ENCODE measurements around the gene STAC3.
A peak's percentile ranks its signal among the peaks of the same experiment; 100 is the strongest.

The STAC3 gene

DNA sequence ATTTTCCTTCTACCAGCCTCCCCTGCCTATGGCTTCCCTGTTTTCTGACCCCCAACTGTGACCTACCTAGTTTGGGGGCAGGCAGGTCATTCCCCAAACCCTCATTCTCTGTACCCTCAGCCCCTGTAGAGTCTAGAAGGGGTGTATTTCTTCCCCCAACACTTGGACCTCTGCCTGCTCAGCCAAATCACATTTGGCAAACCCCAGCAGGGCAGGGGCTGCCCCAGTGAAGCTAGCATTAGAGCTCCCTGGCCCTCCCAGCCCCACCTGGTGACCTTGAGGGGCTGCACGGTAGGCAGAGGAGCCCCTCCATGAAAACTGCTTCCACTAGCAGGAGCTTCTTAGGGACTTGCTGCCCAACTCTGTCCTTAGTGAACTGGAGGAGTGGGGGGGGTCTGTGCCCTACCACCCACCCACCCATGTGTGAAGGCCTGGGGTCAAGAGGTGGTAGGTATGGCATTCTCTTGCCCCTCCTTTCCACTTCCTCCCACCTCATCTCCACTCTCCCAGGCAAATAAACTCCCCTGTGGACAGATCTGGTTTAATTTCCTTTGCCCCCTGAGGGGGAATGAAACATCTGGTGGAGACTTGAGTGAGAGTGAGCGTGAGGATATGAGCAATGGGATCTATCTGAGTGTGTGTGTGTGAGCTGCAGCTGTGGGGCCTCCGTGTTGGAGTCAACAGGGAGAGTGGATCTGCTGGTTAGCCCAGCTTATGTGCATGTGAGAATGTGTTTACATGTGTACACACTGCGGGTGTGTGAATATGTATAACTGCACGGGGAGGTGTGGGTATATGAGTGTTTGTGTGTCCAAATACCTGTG is 32.7 kb downstream of the STAC3 start:
- 41% methylated on average over 5 of the region's 5 CpGs for WGBS
- Histone ChIP-seq H4K8ac (ENCODE audit: low read length) (no peak overlapping the region), H2BK15ac (ENCODE audit: low read depth, poor library complexity, severe bottlenecking) (no peak overlapping the region)

DNA sequence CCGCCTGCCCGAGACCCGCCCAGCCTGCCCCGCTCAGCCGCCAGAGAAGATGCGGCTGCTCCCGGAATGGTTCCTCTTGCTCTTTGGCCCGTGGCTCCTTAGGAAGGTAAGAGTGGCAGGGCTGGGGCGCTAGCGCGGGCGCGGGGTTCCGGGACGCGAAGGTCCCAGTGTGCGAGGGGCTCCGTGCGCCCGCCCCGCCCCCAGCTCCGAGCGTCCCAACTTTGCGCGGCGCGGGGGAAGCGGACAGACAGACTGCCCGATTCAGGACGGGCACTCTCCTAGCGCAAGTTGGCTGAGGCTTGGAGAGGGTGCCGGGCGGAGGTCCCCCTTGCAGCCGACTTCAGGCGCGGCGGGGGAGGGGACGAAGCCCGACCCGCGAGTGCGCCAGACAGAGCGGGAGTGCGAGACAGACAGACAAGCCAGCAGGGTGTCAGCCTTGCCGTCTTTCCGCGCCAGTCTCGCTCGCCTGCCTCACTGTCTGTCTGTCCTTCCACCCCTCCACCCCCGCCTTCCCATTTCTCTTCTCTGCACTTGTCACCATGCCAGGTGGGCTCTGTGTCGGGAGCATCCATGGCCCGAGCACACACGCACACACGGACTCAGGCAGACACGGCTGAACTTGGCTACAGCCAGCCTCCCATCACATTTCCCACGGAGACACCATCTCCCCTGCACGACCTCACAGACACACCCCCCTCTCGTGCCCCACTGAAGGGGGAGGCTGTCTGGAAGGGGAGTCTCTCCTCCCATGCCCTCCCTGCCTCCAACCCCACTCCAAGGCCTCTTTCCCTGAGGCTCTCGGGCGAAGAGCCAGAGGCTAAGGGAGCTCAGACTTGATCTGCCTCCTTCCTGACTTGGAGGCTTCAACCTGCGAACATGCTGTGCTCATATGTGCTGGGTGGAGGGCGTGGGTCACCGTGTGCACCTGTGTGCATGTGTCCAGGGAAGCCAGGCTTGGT is 33.8 kb downstream of the STAC3 start:
- Histone ChIP-seq H2BK15ac (ENCODE audit: low read depth, poor library complexity, severe bottlenecking) (no peak overlapping the region), H4K91ac (ENCODE audit: low read length) (no peak overlapping the region), H2AFZ (ENCODE audit: low read depth, low read length) (peak overlapping the region; percentile 15), H3K36me3 (ENCODE audit: control insufficient read depth in 1 of 2, insufficient read depth in 2 of 2, low read depth in 1 of 2, low read length in 2 of 2) (peaks cover 16 to 18% of the 10 kb centered on the region in 2 experiments), H2BK120ac (ENCODE audit: low read depth, low read length) (no peak overlapping the region), H3K18ac (ENCODE audit: low read depth in 1 of 2, low read length in 2 of 2) (peak overlapping the region in 1 of 2 experiments; percentile 56), H3K4ac (ENCODE audit: low read depth in 1 of 2, low read length in 2 of 2) (no peak overlapping the region), H4K8ac (ENCODE audit: low read length) (no peak overlapping the region), H3K4me1 (ENCODE audit: control insufficient read depth, insufficient read depth, low read depth, low read length) (peaks cover 38% of the 10 kb centered on the region), H3K4me3 (ENCODE audit: insufficient read depth in 1 of 2, low read depth in 1 of 2, low read length in 2 of 2) (peak overlapping the region; percentile 26 to 75), H2AK5ac (ENCODE audit: low read length, severe bottlenecking) (no peak overlapping the region), H2BK5ac (ENCODE audit: low read depth, low read length, poor library complexity, severe bottlenecking) (no peak overlapping the region), H3K14ac (ENCODE audit: low read length in 2 of 2) (no peak overlapping the region), H3K9me3 (ENCODE audit: control insufficient read depth, low read length) (no peaks in the 10 kb centered on the region), H3K4me2 (ENCODE audit: low read length, poor library complexity, severe bottlenecking) (peak overlapping the region; percentile 82), H3K27ac (ENCODE audit: low read length, poor library complexity, severe bottlenecking) (no peak overlapping the region), H2BK12ac (ENCODE audit: low read length in 2 of 2) (peak overlapping the region in 1 of 2 experiments; percentile 1), H3K79me1 (replicated peaks; ENCODE audit: low read length, poor library complexity, severe bottlenecking) (no peaks in the 10 kb centered on the region), H3K9ac (ENCODE audit: low read length) (peak overlapping the region; percentile 59), H3K27me3 (ENCODE audit: control insufficient read depth in 1 of 2, insufficient read depth in 1 of 2, low read length in 2 of 2) (peaks cover 21 to 70% of the 10 kb centered on the region in 2 experiments), H3K23ac (ENCODE audit: low read length in 2 of 2) (peak overlapping the region in 1 of 2 experiments; percentile 34)
- WGBS: 6% methylated on average over 58 of the region's 63 CpGs
- DNase-seq: no peak

More for the DNA sequence above, 32.7 kb downstream of the STAC3 start:
- Histone ChIP-seq H3K27me3 (ENCODE audit: control insufficient read depth in 1 of 2, insufficient read depth in 1 of 2, low read length in 2 of 2) (peaks cover 31 to 80% of the 10 kb centered on the region in 2 experiments), H3K27ac (ENCODE audit: low read length, poor library complexity, severe bottlenecking) (no peak overlapping the region), H3K23ac (ENCODE audit: low read length in 2 of 2) (no peak overlapping the region), H3K18ac (ENCODE audit: low read depth in 1 of 2, low read length in 2 of 2) (no peak overlapping the region), H3K79me1 (replicated peaks; ENCODE audit: low read length, poor library complexity, severe bottlenecking) (no peaks in the 10 kb centered on the region), H3K9me3 (ENCODE audit: control insufficient read depth, low read length) (no peaks in the 10 kb centered on the region), H2BK120ac (ENCODE audit: low read depth, low read length) (no peak overlapping the region), H2AFZ (ENCODE audit: low read depth, low read length) (no peak overlapping the region), H2BK5ac (ENCODE audit: low read depth, low read length, poor library complexity, severe bottlenecking) (no peak overlapping the region), H3K9ac (ENCODE audit: low read length) (no peak overlapping the region), H3K4ac (ENCODE audit: low read depth in 1 of 2, low read length in 2 of 2) (no peak overlapping the region), H3K36me3 (ENCODE audit: control insufficient read depth in 1 of 2, insufficient read depth in 2 of 2, low read depth in 1 of 2, low read length in 2 of 2) (peaks cover 7 to 10% of the 10 kb centered on the region in 2 experiments), H2BK12ac (ENCODE audit: low read length in 2 of 2) (no peak overlapping the region), H4K91ac (ENCODE audit: low read length) (no peak overlapping the region), H3K4me3 (ENCODE audit: insufficient read depth in 1 of 2, low read depth in 1 of 2, low read length in 2 of 2) (peak overlapping the region in 1 of 2 experiments; percentile 20), H2AK5ac (ENCODE audit: low read length, severe bottlenecking) (no peak overlapping the region), H3K14ac (ENCODE audit: low read length in 2 of 2) (no peak overlapping the region), H3K4me2 (ENCODE audit: low read length, poor library complexity, severe bottlenecking) (no peak overlapping the region), H3K4me1 (ENCODE audit: control insufficient read depth, insufficient read depth, low read depth, low read length) (peaks cover 35% of the 10 kb centered on the region)
- DNase-seq: no peak

DNA sequence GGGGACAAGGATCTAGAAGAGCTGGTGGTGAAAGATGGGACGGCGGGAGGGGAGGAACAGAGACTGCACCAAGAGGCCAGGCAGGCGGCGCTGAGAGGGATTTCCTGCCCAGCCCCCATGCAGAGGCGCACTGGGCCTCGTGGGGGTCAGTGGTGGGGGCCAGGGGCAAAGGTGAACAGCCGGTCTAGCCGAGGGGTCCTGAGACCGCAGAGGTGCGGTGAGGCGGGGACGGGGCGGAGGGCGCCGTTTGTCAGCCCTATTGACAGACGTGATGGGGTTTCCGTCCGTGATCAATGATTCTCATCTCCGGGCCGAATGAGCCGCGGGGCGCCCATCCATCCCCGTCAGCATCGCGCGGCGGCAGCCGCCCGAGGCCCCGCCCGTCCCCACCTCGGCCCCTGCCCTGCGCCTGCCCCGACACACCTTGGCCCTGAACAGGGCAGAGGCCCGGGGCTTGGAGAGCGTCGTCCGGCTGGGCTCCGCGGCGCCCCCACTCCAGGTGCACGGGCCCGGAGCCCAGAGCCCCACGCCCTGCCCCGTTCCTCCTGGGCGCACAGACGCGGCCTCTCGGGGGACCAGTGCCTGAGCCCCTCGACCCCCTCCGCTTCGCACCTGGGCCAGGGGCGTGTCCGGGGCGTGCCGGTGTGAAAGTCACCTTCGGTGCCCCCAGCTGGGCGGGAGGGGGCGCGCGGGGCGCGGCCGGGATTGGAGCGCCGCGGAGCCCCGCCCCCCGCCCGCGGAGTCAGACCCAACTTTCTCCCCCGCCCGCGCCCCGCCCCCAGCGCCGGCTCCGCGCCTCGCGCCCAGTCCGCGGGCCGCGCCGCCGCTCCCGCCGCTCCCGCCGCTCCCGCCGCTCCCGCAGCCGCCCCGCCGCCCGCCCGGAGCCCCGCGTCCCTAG is 34.7 kb downstream of the STAC3 start, which contains the start of gene NXPH4:
Gene NXPH4 (plus strand): TSS at position 781 of the 898 bp plus-strand sequence. CDS start 176 bp downstream, outside the sequence.
- Histone ChIP-seq H2BK120ac (ENCODE audit: low read depth, low read length) (no peak within 1 kb of the TSS), H2BK12ac (ENCODE audit: low read length in 2 of 2) (peak within 1 kb of the TSS in 1 of 2 experiments; percentile 1), H3K4ac (ENCODE audit: low read depth in 1 of 2, low read length in 2 of 2) (no peak within 1 kb of the TSS), H4K91ac (ENCODE audit: low read length) (no peak within 1 kb of the TSS), H3K4me1 (ENCODE audit: control insufficient read depth, insufficient read depth, low read depth, low read length) (peaks cover 38% of the 10 kb centered on the region), H3K79me1 (replicated peaks; ENCODE audit: low read length, poor library complexity, severe bottlenecking) (no peaks in the 10 kb centered on the region), H3K23ac (ENCODE audit: low read length in 2 of 2) (peak within 1 kb of the TSS in 1 of 2 experiments; percentile 34), H3K27me3 (ENCODE audit: control insufficient read depth in 1 of 2, insufficient read depth in 1 of 2, low read length in 2 of 2) (peaks cover 11 to 60% of the 10 kb centered on the region in 2 experiments), H3K36me3 (ENCODE audit: control insufficient read depth in 1 of 2, insufficient read depth in 2 of 2, low read depth in 1 of 2, low read length in 2 of 2) (peaks cover 25 to 27% of the 10 kb centered on the region in 2 experiments), H3K9me3 (ENCODE audit: control insufficient read depth, low read length) (no peaks in the 10 kb centered on the region), H2BK5ac (ENCODE audit: low read depth, low read length, poor library complexity, severe bottlenecking) (no peak within 1 kb of the TSS), H3K27ac (ENCODE audit: low read length, poor library complexity, severe bottlenecking) (no peak within 1 kb of the TSS), H2AK5ac (ENCODE audit: low read length, severe bottlenecking) (no peak within 1 kb of the TSS), H3K4me3 (ENCODE audit: insufficient read depth in 1 of 2, low read depth in 1 of 2, low read length in 2 of 2) (peak within 1 kb of the TSS; percentile 46 to 75), H3K18ac (ENCODE audit: low read depth in 1 of 2, low read length in 2 of 2) (peak within 1 kb of the TSS in 1 of 2 experiments; percentile 73), H2AFZ (ENCODE audit: low read depth, low read length) (peak within 1 kb of the TSS; percentile 15), H2BK15ac (ENCODE audit: low read depth, poor library complexity, severe bottlenecking) (peak within 1 kb of the TSS; percentile 50), H3K4me2 (ENCODE audit: low read length, poor library complexity, severe bottlenecking) (peak within 1 kb of the TSS; percentile 82), H3K14ac (ENCODE audit: low read length in 2 of 2) (no peak within 1 kb of the TSS), H4K8ac (ENCODE audit: low read length) (peak within 1 kb of the TSS; percentile 55), H3K9ac (ENCODE audit: low read length) (peak within 1 kb of the TSS; percentile 59)
- 1% methylated on average over 80 of the region's 102 CpGs for WGBS
- DNase-seq: no peak

Measured in mesenchymal stem cell (in vitro differentiated cells and primary cell).